Activated T-cell treated with anti-CD3 and anti-CD28 coated beads, Interleukin-2, amount 50 U/mL, for 4 hours (primary cell): ENCODE measurements around the gene KAT6B. TPM values are rescaled to one million over a fixed set of nuclear protein-coding genes. Genes with fewer than 3 reads are reported as not detected.
A peak's percentile ranks its signal among the peaks of the same experiment; 100 is the strongest.
"Not testable (repeated sequence)": the region's sequence is repeated elsewhere in the genome, so short reads cannot be mapped to it uniquely, and the experiment has no call there.

ENCODE experiments used
- ATAC-seq, 2 donors: fragments of 200-7000 bp; cut with Tn5 transposase; one replicate each; pipeline ENCODE4 v1.10.0; 2021
- DNase-seq: peaks from one replicate; pipeline ENCODE4 v3.0.0-alpha.2; 2020
- H3K27me3 Mint-ChIP-seq: one replicate; pipeline ENCODE4 v1.8.0; 2021; ENCODE audit warnings: low read depth, mixed read lengths
- H3K36me3 Mint-ChIP-seq: one replicate; pipeline ENCODE4 v1.8.0; 2022; ENCODE audit warnings: mixed read lengths; ENCODE audit not compliant: insufficient read depth
- H3K4me1 Mint-ChIP-seq: one replicate; pipeline ENCODE4 v1.8.0; 2021; ENCODE audit warnings: low read depth, mixed read lengths
- H3K4me3 Mint-ChIP-seq: one replicate; pipeline ENCODE4 v1.8.0; 2021; ENCODE audit warnings: mild to moderate bottlenecking, moderate library complexity, mixed read lengths
- H3K9me3 Mint-ChIP-seq: one replicate; pipeline ENCODE4 v1.8.0; 2021; ENCODE audit warnings: mixed read lengths
- total RNA-seq, 3 donors: library from RNA; stranded (reverse); gene quantifications; one replicate each; pipeline ENCODE4 v1.2.1, GENCODE V29; 2021

The KAT6B gene
- total RNA-seq, 3 donors from 2014 or later: 14.4 to 15.4 (median 14.6) TPM

GRCh38 chr10:75037171-75038153 is 211.1 kb downstream of the KAT6B start:
- Mint-ChIP-seq H3K27me3 (no peaks in the 10 kb centered on the region), H3K9me3 (no peaks in the 10 kb centered on the region), H3K4me1 (peaks cover 49% of the 10 kb centered on the region), H3K4me3 (no peak overlapping the region), H3K36me3 (no peaks in the 10 kb centered on the region)
- ATAC-seq: no peak
- DNase-seq: no peak

- Mint-ChIP-seq H3K4me3 (no peak overlapping the region), H3K27me3 (no peaks in the 10 kb centered on the region), H3K36me3 (no peaks in the 10 kb centered on the region), H3K9me3 (no peaks in the 10 kb centered on the region), H3K4me1 (peaks cover 45% of the 10 kb centered on the region)
- ATAC-seq (no peak), DNase-seq (no peak)
Measured at GRCh38 chr10:75038335-75038734, 211.9 kb downstream of the KAT6B start.

DNA sequence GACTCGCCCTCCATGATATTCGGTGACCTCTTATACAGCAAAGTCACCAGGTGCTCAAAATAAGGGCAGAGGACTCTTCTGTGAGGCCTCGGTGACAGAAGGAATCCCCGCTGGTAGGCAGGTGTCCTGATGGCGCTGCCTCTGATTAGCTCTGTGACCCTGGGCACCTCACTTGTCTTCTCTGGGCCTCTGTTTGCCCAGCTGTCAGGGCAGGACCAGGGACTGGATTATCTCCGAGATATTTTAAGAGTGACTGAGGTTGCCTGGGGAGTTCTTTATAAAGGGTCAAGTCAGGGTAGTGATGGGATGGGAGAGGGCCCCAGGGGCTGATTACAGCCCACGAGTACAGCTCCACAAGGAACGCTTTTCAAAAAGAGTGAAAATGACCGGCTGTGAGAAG is 214.2 kb downstream of the KAT6B start:
- H3K9me3 Mint-ChIP-seq: no peaks in the 10 kb centered on the region
- DNase-seq: no peak
- peaks cover 4% of the 10 kb centered on the region for H3K27me3 Mint-ChIP-seq
- H3K4me1 Mint-ChIP-seq: peaks cover 22% of the 10 kb centered on the region
- H3K4me3 Mint-ChIP-seq: no peak overlapping the region
- no peaks in the 10 kb centered on the region for H3K36me3 Mint-ChIP-seq
- ATAC-seq: no peak

DNA sequence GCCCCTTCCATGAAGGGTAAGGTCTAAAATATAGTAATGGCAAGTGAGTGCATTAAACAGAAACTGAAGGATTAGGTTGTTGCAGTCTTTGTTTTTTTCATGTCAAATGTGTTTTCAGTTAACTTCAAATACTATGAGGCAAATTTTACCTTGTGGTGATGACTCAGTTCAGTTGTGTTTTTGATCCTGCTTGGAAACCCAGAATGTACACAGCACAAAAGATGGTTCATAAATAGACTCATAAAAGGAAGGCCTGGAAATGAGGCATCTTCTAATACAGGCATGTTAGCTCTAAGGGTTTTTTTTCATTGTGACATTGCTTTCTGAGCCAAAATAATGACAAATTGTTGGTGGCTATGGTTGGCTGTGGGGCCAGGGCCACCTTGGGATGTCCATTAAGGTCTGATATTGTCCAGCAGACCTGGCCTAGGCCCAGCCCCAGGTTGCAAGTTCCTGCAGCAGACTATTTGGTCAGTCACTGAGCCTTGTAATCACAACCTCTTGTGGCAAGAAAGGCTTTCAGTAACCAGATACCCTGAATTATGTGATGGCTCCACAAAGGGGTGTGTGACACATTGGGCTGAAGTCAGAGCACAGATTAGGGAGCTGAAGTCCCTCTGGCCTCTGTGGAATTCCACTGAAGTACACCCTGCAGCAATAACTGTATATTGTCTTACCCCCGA is 216.0 kb downstream of the KAT6B start:
- Mint-ChIP-seq H3K9me3 (no peaks in the 10 kb centered on the region), H3K27me3 (peaks cover 6% of the 10 kb centered on the region), H3K4me3 (no peak overlapping the region), H3K36me3 (no peaks in the 10 kb centered on the region), H3K4me1 (peaks cover 11% of the 10 kb centered on the region)
- ATAC-seq (peak; percentile 77 to 83), DNase-seq (no peak)

- Mint-ChIP-seq H3K36me3 (no peaks in the 10 kb centered on the region), H3K9me3 (no peaks in the 10 kb centered on the region), H3K4me1 (peaks cover 2% of the 10 kb centered on the region), H3K4me3 (no peak overlapping the region), H3K27me3 (peaks cover 6% of the 10 kb centered on the region)
- peak; percentile 20 for DNase-seq
- peak; percentile 44 to 59 for ATAC-seq
Measured at GRCh38 chr10:75043256-75044131, 217.1 kb downstream of the KAT6B start.

DNA sequence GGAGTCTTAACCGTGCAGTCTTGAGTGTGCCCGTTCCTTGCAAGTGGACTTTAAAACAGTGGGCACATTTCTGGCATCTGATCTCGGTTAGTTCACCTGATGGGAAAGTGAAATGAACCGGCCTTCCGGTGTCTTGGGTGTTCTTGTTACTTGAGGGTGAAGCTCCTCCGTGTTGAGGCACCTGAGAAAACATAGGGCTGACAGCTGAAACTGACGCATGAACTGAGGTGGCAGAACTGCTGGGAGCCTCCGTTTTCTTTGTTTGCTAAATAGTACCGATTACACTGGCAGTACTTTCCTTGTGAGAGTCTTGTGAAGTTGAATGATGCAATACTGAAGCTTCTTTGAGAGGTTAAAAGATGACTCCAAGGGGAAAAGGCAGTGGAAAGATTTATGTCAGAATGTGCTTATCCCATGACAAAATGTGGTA is 222.3 kb downstream of the KAT6B start:
- ATAC-seq: no peak
- H3K4me3 Mint-ChIP-seq: no peak overlapping the region

DNA sequence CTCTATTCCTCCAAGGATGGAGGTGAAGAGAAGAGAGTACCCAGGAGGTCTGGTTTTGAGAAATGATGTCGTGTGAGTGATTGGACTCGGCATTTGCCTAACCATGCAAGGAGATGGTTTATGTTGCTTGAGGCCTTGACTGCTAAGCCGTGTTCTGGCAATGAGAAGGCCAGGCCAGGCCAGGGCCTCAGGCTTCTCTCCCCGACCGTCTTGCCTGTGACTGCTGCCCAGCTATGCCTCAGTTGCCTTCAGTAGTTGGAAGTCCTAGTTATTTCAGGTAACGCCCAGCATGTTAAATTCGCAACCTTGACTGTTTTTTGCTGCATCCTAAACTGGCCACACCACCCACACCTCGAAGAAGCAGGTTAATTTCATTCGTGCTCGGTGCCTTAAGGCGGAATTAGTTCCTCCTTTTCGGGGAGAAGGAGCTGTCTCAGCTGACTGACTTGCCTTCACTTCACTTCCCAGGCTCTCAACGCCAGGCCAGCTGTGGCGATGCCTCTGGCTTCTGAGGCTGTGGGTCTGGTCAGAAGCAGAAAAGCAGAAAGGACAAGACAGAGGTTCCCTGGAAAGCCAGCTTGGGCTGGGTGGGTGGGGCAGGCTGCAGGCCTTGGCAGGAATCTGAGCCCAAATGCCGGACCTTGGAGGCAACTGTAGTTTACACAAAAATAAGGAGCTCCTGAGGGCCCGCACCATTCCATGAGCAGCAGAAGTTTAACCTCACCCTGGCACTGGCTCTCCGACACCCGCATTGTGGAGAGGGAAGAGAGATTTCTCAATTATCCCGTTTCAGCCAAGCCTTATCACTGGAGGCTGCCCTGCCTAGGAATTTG is 223.1 kb downstream of the KAT6B start:
- ATAC-seq (no peak), DNase-seq (no peak)
- H3K4me3 Mint-ChIP-seq: no peak overlapping the region

More for the DNA sequence above, 222.3 kb downstream of the KAT6B start:
- Mint-ChIP-seq H3K9me3 (no peaks in the 10 kb centered on the region), H3K27me3 (peaks cover 8% of the 10 kb centered on the region), H3K36me3 (no peaks in the 10 kb centered on the region), H3K4me1 (no peaks in the 10 kb centered on the region)
- no peak for DNase-seq

DNA sequence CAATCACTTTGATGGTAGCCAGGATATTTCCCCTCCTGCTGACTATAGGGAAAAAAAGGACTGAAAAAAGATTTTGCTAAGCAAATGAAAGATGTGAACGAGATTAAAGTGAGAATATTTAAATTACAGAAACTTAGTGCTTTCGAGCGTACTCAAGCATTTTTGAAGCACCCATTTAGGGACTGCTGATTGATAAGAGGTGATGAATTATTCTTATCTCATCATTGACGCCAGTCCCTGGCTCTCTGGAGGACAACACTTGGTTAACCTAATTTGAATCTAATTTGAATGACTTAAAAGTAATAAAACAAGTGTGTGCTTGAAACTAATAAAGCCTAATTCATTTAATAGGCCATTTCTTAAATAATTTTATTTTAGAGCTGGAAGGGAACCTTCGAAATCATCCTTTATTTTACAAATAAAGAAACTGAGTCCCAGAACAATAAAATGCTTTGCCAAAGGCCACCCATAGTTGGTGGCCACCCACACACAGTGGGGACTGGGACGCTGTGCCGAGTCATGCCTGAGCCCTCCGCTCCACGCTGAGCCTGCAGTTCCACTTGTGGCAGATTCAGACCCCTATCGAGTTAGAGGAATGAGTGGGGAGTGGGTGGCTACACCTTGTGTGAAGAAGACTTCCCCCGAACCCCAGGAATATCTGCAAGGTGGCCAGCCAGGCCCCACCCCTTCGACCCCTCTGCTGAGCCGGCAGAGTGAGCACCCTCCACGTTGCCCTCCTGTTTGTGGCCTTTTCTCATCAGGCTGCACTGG is 223.9 kb downstream of the KAT6B start:
- DNase-seq (no peak), ATAC-seq (no peak)
- H3K4me1 Mint-ChIP-seq: no peaks in the 10 kb centered on the region
- no peaks in the 10 kb centered on the region for H3K36me3 Mint-ChIP-seq
- peaks cover 4% of the 10 kb centered on the region for H3K27me3 Mint-ChIP-seq
- no peaks in the 10 kb centered on the region for H3K9me3 Mint-ChIP-seq
- H3K4me3 Mint-ChIP-seq: no peak overlapping the region

More for the DNA sequence above, 223.1 kb downstream of the KAT6B start:
- peaks cover 8% of the 10 kb centered on the region for H3K27me3 Mint-ChIP-seq
- H3K4me1 Mint-ChIP-seq: no peaks in the 10 kb centered on the region
- H3K9me3 Mint-ChIP-seq: no peaks in the 10 kb centered on the region
- no peaks in the 10 kb centered on the region for H3K36me3 Mint-ChIP-seq

DNA sequence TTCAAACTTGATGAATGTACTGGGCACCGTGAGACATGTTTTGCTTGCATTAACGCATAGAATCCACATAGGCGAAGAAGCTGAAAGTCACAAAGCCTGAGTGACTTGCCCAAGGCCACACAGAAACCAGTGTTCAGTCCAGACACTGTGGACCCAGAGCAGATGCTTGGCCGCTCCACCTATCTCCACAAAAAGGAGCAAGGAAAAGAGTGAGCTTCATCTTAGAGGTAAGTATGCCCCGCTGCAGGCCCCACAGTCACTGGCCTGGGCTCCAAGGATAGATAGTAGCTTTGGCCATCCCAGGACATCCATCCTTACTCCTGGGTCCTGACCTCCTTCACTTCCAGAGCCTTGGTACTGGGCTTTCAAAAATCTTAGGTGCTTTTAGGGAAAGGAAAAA is 224.9 kb downstream of the KAT6B start:
- H3K36me3 Mint-ChIP-seq: no peaks in the 10 kb centered on the region
- H3K4me3 Mint-ChIP-seq: no peak overlapping the region
- ATAC-seq (no peak), DNase-seq (no peak)
- H3K4me1 Mint-ChIP-seq: no peaks in the 10 kb centered on the region
- H3K27me3 Mint-ChIP-seq: peaks cover 1% of the 10 kb centered on the region
- no peaks in the 10 kb centered on the region for H3K9me3 Mint-ChIP-seq

DNA sequence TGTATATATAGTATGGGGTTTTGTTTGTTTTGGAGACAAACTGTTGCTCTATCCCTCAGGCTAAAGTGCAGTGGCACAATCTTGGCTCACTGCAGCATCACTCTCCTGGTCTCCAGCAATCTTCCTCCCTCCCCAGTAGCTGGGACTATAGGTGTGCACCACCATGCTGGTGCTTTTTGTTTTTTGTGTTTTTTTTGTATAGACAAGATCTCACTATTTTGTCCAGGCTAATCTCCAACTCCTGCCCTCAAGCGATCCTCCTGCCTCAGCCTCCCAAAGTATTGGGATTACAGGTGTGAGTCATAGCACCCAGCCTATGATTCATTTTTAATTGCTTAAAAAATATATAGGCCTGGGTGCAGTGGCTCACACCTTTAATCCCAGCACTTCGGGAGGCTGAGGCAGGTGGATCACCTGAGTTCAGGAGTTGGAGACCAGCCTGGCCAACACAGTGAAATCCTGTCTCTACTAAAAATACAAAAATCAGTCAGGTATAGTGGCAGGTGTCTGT is 229.6 kb downstream of the KAT6B start:
- not testable (repeated sequence) for H3K4me3 Mint-ChIP-seq, ATAC-seq, H3K36me3 Mint-ChIP-seq, H3K9me3 Mint-ChIP-seq, H3K27me3 Mint-ChIP-seq, H3K4me1 Mint-ChIP-seq, DNase-seq

DNA sequence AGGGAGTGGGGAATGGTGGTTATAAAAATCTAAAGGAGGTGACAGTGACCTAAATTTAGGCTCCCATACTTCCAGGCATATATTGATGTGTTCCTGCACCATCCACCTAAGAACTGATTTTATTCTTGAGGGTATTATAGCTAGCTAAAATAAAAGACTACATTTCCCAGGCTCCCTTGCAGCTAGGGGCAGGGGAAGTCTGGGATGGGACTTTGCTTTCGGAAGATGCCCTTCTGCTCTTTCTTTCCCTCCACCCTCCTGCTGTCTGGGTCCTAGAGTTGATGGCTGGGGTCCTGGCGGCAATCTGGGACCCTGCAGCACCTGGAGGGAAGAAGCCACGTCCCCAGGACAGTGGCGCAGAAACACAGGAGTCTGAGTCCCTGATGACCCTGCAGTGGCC is 231.3 kb downstream of the KAT6B start:
- H3K4me1 Mint-ChIP-seq: no peaks in the 10 kb centered on the region
- no peak for DNase-seq

DNA sequence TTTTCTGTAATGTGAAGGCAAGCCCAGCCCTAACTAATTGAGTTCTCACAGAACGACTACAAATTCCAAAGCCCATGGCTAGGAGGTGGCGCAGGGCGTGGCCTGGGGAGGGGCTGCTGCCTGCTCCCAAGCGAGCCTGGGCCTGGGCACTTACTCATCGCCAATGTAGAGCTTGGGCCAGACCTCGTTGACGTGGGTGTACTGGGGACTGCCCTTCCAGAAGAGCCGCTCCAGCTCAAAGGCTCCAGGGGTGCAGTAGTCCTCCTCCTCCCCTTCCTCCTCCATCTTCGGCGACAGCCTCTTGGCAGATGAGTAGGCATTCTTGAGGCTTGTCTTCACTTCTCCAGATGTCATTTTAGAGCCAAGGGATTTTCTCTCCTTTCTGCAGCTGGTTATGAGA is 231.8 kb downstream of the KAT6B start:
- ATAC-seq: no peak
- H3K27me3 Mint-ChIP-seq: peaks cover 1% of the 10 kb centered on the region
- no peaks in the 10 kb centered on the region for H3K9me3 Mint-ChIP-seq
- H3K36me3 Mint-ChIP-seq: no peaks in the 10 kb centered on the region
- H3K4me1 Mint-ChIP-seq: no peaks in the 10 kb centered on the region
- no peak for DNase-seq
- no peak overlapping the region for H3K4me3 Mint-ChIP-seq

More for the DNA sequence above, 231.3 kb downstream of the KAT6B start:
- H3K4me3 Mint-ChIP-seq: no peak overlapping the region
- no peak for ATAC-seq
- H3K9me3 Mint-ChIP-seq: no peaks in the 10 kb centered on the region
- peaks cover 1% of the 10 kb centered on the region for H3K27me3 Mint-ChIP-seq
- H3K36me3 Mint-ChIP-seq: no peaks in the 10 kb centered on the region
